ENCODE measurements around the gene KCNG2. TPM values are rescaled to one million over a fixed set of nuclear protein-coding genes. Genes with fewer than 3 reads are reported as not detected.

The KCNG2 gene
- total RNA-seq, 1 donor, result not detected

- no peak for DNase-seq (ENCODE audit: low read depth)
- no peak overlapping the region for H3K4me3 ChIP-seq (ENCODE audit: low read depth, low read length)
- TF ChIP-seq CTCF (IDR thresholded peaks at IDR 0.05; ENCODE audit: insufficient read depth, low read length), result no peak
These were observed 137.8 kb downstream of the KCNG2 start for GRCh38 chr18:79935499-79935898.

DNA sequence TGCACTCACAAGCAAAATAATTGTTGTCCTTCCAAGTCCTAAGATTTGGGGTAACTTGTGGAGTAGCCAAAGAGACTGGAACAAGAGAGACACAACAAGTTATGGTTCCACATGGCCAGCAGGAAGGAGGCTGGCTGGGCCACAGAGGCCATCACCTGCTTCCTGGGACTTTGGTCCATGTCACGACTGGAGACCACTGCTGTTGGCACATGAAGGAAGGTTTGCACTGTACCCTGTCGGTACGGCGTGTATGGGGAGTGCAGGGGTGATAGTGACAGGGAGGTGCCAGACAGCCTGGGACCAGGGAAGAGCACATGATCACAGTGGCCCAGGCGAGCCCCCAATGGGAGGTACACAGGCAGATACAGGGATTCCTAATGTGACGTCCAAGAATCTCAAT lies 138.2 kb downstream of the KCNG2 start:
- H3K4me3 ChIP-seq (ENCODE audit: low read depth, low read length), result no peak overlapping the region
- no peak for TF ChIP-seq CTCF (IDR thresholded peaks at IDR 0.05; ENCODE audit: insufficient read depth, low read length)
- no peak for DNase-seq (ENCODE audit: low read depth)

DNA sequence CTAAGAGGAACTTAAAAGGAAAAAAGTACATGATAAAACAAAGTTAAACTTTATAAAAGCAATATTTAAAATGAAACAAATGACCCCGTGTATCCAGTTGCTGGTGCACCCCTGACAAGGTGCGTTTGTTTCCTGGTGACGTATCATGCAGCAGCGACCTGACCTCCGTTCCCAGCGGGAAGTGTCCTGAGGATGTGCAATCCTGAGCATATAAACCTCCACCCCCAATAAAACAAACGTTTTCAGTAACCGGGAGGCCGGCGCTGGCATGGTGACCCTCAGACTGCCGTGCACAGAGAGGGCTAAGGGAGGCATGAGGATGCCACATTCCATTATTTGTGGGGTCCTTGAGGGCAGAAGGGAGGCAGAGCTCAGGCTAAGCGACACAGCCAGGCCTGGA lies 138.9 kb downstream of the KCNG2 start:
- no peak for TF ChIP-seq CTCF (IDR thresholded peaks at IDR 0.05; ENCODE audit: insufficient read depth, low read length)
- no peak for DNase-seq (ENCODE audit: low read depth)
- H3K4me3 ChIP-seq (ENCODE audit: low read depth, low read length), result no peak overlapping the region

GRCh38 chr18:79937103-79937860 lies 139.5 kb downstream of the KCNG2 start:
- DNase-seq (ENCODE audit: low read depth), result no peak

GRCh38 chr18:79938196-79938595 lies 140.5 kb downstream of the KCNG2 start:
- no peak for TF ChIP-seq CTCF (IDR thresholded peaks at IDR 0.05; ENCODE audit: insufficient read depth, low read length)
- H3K4me3 ChIP-seq (ENCODE audit: low read depth, low read length), result no peak overlapping the region
- no peak for DNase-seq (ENCODE audit: low read depth)

More at GRCh38 chr18:79937103-79937860, 139.5 kb downstream of the KCNG2 start:
- no peak for TF ChIP-seq CTCF (IDR thresholded peaks at IDR 0.05; ENCODE audit: insufficient read depth, low read length)
- no peak overlapping the region for H3K4me3 ChIP-seq (ENCODE audit: low read depth, low read length)

GRCh38 chr18:79939096-79939495 lies 141.4 kb downstream of the KCNG2 start:
- DNase-seq (ENCODE audit: low read depth), result no peak

More at GRCh38 chr18:79939096-79939495, 141.4 kb downstream of the KCNG2 start:
- no peak for TF ChIP-seq CTCF (IDR thresholded peaks at IDR 0.05; ENCODE audit: insufficient read depth, low read length)
- H3K4me3 ChIP-seq (ENCODE audit: low read depth, low read length), result no peak overlapping the region
